Activated naive CD8-positive, alpha-beta T cell treated with anti-CD3 and anti-CD28 coated beads, Interleukin-2, amount 10 ng/mL, durations not matched to agents 7 days and 5 days (primary cell): ENCODE results near the gene ATRNL1. TPM values are rescaled to one million over a fixed set of nuclear protein-coding genes. Genes with fewer than 3 reads are reported as not detected.
"Not testable (repeated sequence)": the region's sequence is repeated elsewhere in the genome, so short reads cannot be mapped to it uniquely, and the experiment has no call there.

ENCODE experiments used
- ATAC-seq: fragments of 150-1000 bp; cut with Tn5 transposase; one replicate; pipeline ENCODE4 v1.10.0; 2021; ENCODE audit warnings: low read depth, moderate library complexity
- POLR2A ChIA-PET: fragments of 350-600 bp; sonication (Branson Sonifier 250); formaldehyde crosslinking; loops from one replicate; lab custom pipeline; 2021; ENCODE audit warnings: antibody characterized with exemption; lab: Charles Lee
- DNase-seq: peaks from one replicate; pipeline ENCODE4 v3.0.0; 2021
- H3K27ac Mint-ChIP-seq: one replicate; pipeline ENCODE4 v1.8.0; 2022; ENCODE audit warnings: mild to moderate bottlenecking, mixed read lengths
- H3K27me3 Mint-ChIP-seq: one replicate; pipeline ENCODE4 v1.8.0; 2022; ENCODE audit warnings: mild to moderate bottlenecking, moderate library complexity, mixed read lengths
- H3K36me3 Mint-ChIP-seq: one replicate; pipeline ENCODE4 v1.8.0; 2021; ENCODE audit warnings: mild to moderate bottlenecking, mixed read lengths
- H3K4me1 Mint-ChIP-seq: one replicate; pipeline ENCODE4 v1.8.0; 2021; ENCODE audit warnings: mixed read lengths
- H3K4me3 Mint-ChIP-seq: one replicate; pipeline ENCODE4 v1.8.0; 2022; ENCODE audit warnings: mild to moderate bottlenecking, moderate library complexity, mixed read lengths
- H3K9me3 Mint-ChIP-seq: one replicate; pipeline ENCODE4 v1.8.0; 2021; ENCODE audit warnings: mixed read lengths
- total RNA-seq, 2 experiments: library from RNA; stranded (reverse); gene quantifications; one replicate each; pipeline ENCODE4 v1.2.3, GENCODE V29; 2021

Gene ATRNL1
- total RNA-seq, 2 experiments from 2014 or later, result not detected

DNA sequence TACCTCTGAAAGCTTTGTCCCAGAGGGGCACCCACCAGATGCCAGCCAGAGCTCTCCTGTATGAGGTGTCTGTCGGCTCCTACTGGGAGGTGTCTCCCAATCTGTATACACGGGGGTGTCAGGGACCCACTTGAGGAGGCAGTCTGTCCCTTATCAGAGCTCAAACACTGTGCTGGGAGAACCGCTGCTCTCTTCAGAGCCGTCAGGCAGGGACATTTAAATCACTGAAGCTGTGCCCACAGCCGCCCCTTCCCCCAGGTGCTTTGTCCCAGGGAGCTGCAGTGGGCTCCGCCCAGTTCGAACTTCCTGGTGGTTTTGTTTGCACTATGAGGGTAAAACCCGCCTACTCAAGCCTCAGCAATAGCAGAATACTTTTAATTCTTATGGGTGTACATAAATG, 665.3 kb downstream of the ATRNL1 start:
- DNase-seq, H3K4me1 Mint-ChIP-seq, H3K9me3 Mint-ChIP-seq, H3K27me3 Mint-ChIP-seq, H3K36me3 Mint-ChIP-seq, POLR2A ChIA-PET, H3K4me3 Mint-ChIP-seq, ATAC-seq, H3K27ac Mint-ChIP-seq: not testable (repeated sequence)

DNA sequence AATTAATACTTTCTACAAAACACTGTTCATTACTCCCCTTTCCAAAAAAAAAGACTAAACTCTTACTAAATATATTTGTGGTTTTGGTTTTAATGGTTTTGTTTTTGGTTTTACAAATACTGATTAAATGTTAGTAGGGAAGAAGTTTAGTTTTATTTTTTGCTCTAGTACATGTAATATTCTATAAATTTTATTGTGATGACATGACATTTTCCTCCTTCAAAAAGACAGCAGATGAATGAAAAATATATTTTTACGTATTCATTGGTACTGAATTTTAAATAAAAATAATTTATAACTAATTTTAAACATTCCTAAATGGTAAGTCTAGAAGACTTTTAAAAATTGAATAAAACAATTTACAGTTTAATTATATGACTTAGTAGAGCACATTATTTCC, 667.0 kb downstream of the ATRNL1 start:
- ATAC-seq, result no peak
- POLR2A ChIA-PET, result no interaction called here
- Mint-ChIP-seq H3K4me1 (no peaks in the 10 kb centered on the region), H3K27ac (no peak overlapping the region), H3K27me3 (no peaks in the 10 kb centered on the region), H3K36me3 (no peaks in the 10 kb centered on the region), H3K4me3 (no peak overlapping the region), H3K9me3 (peaks cover 1% of the 10 kb centered on the region)
- DNase-seq, result no peak

DNA sequence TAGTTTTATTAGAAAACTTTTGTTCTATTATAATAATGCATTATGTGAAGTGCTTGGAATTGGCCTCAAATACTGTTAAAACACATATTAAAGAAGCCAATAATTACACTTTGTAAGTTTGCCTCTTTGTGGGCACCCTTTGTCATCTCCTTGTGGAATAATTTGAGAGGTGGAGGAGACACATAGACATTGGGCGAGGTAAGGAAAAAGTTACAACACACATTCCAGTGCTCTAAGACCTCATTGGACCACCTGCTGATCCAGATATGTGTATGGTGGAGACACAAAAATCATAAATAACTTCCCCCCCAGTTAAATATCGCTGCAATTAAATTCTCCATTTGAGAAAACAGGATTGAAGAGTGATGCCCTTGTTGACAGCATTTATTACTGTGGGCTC, 668.0 kb downstream of the ATRNL1 start:
- H3K27ac Mint-ChIP-seq, result no peak overlapping the region
- DNase-seq, result no peak

DNA sequence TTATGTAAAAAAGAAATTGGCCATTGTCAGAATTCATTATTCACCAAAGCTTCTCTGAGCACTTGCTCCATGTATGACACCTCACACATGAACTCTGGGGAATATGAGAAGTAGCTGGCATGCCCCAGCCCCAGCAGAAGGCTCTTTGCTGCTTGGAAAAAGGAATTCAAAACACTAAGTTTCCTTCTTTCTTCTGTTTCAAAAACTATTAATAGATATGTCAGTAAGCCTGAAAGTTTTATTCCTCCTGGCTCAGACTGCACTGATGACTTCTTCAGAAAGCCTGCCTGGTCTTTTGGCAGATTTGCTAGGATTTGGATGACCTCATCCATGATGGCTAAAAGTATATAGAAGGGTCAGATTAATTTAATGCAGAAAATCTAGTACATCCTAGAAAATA, 668.9 kb downstream of the ATRNL1 start:
- Mint-ChIP-seq H3K4me1 (no peaks in the 10 kb centered on the region), H3K4me3 (no peak overlapping the region), H3K9me3 (peaks cover 2% of the 10 kb centered on the region), H3K27me3 (no peaks in the 10 kb centered on the region), H3K36me3 (no peaks in the 10 kb centered on the region), H3K27ac (no peak overlapping the region)
- no peak for ATAC-seq
- DNase-seq, result no peak
- POLR2A ChIA-PET, result no interaction called here

More for the DNA sequence above, 668.0 kb downstream of the ATRNL1 start:
- H3K4me1 Mint-ChIP-seq, result no peaks in the 10 kb centered on the region
- H3K9me3 Mint-ChIP-seq, result peaks cover 3% of the 10 kb centered on the region
- no peaks in the 10 kb centered on the region for H3K27me3 Mint-ChIP-seq
- POLR2A ChIA-PET, result no interaction called here
- no peaks in the 10 kb centered on the region for H3K36me3 Mint-ChIP-seq
- no peak for ATAC-seq
- no peak overlapping the region for H3K4me3 Mint-ChIP-seq

DNA sequence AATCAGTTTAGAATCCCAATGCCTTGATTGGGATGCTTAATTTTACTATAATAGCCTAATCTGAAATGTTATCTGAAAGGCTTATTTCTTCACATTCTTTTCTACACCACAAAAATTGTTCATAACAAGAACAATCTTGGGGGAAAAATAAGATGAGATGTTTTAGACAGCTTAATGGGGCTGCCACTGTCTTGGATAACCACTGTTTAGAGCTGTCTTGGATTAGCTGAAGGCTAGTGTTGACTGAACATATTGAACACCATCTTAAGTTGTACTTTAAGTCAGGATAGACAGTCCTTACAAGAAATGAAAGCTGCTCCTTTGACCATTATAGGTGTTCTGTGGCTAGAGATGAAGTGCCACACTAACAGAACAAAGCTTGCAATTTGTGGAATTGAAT, 678.6 kb downstream of the ATRNL1 start:
- H3K4me3 Mint-ChIP-seq, result no peak overlapping the region
- POLR2A ChIA-PET, result no interaction called here
- no peaks in the 10 kb centered on the region for H3K36me3 Mint-ChIP-seq
- no peak for DNase-seq
- no peak overlapping the region for H3K27ac Mint-ChIP-seq
- H3K9me3 Mint-ChIP-seq, result no peaks in the 10 kb centered on the region
- ATAC-seq, result no peak
- no peaks in the 10 kb centered on the region for H3K27me3 Mint-ChIP-seq
- H3K4me1 Mint-ChIP-seq, result no peaks in the 10 kb centered on the region

DNA sequence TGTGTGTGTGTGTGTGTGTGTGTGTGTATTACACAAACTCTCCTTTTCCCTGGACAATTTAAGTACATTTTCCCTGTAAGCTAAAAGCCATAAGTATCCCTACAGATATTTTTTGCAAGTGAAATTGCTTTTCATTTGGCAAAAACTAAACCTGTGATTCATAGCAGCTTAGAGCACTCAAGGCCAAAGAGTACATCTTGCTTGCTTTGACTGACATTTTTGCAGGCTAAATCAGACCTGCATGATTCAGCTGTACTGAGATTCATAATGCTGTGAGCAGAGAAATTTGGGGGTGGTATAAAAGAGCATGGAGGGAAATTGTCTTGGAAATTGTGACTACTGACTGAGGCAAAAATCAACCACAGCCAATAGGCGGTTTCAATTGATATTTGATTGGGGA, 679.4 kb downstream of the ATRNL1 start:
- H3K36me3 Mint-ChIP-seq, result no peaks in the 10 kb centered on the region
- no peak overlapping the region for H3K4me3 Mint-ChIP-seq
- DNase-seq, result no peak
- POLR2A ChIA-PET, result no interaction called here
- H3K9me3 Mint-ChIP-seq, result no peaks in the 10 kb centered on the region
- no peaks in the 10 kb centered on the region for H3K27me3 Mint-ChIP-seq
- H3K4me1 Mint-ChIP-seq, result no peaks in the 10 kb centered on the region
- H3K27ac Mint-ChIP-seq, result no peak overlapping the region
- ATAC-seq, result no peak

DNA sequence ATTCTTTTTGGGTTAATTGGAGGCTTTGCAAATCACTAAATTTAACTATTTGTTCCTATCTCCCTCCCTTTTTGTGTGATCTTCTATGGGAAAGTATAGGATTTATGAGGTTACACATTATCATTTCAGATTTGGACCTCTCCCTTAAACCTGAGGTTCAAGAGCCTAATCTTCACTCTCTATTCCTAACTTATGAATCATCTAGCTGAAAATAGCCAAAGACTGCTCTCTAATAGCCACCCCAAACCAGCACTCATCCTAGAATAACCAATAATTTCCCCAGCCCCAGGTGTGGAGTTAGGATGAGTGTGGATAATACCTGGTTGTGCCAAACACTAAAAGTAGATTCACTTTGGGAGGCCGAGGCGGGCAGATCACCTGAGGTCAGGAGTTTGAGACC, 680.7 kb downstream of the ATRNL1 start:
- Mint-ChIP-seq H3K4me1 (no peaks in the 10 kb centered on the region), H3K36me3 (no peaks in the 10 kb centered on the region), H3K27me3 (no peaks in the 10 kb centered on the region), H3K4me3 (no peak overlapping the region), H3K27ac (no peak overlapping the region), H3K9me3 (no peaks in the 10 kb centered on the region)
- DNase-seq (no peak), ATAC-seq (no peak)
- POLR2A ChIA-PET, result no interaction called here

DNA sequence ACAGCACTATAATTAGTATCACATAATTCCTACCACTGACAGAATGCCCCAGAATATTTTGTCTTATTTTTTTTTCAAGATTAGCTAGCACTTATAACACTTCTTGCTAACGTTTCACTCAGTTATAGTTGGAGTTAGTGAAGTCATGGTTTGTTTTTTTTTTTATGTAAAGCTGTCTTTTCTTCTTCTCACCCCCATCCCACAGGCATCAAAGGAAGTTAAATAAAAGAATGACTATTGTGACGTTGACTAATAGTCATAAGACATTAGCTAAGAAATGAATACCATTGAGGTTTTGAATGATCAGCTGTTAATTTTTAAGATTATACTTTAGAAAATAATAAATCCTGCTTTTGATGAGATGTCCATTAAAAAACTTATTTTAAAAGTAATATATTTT, 681.6 kb downstream of the ATRNL1 start:
- no peak overlapping the region for H3K4me3 Mint-ChIP-seq
- H3K27ac Mint-ChIP-seq, result no peak overlapping the region
- DNase-seq, result no peak
- no peaks in the 10 kb centered on the region for H3K36me3 Mint-ChIP-seq
- POLR2A ChIA-PET, result no interaction called here
- no peak for ATAC-seq
- no peaks in the 10 kb centered on the region for H3K27me3 Mint-ChIP-seq
- no peaks in the 10 kb centered on the region for H3K9me3 Mint-ChIP-seq
- no peaks in the 10 kb centered on the region for H3K4me1 Mint-ChIP-seq

DNA sequence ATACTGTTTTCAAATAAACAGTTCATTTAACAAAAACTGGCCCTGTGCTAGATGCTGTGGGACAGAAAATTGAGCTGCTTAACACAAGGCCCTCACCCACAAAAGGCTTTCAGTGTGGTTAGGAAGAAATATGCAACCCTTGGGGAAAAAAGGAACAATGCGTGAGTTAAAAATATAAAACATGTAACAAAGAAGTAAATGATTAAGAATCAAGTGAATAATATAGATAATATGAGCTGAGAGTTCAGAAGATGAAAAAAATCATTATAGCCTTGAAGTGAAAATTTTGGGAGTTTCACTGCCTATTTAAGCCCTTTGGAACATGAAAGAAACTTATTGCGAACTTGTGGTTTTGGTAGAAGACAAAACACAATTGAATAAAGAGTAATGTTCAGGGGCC, 684.5 kb downstream of the ATRNL1 start:
- no peak overlapping the region for H3K4me3 Mint-ChIP-seq
- POLR2A ChIA-PET, result no interaction called here
- no peak for DNase-seq
- no peaks in the 10 kb centered on the region for H3K4me1 Mint-ChIP-seq
- no peak overlapping the region for H3K27ac Mint-ChIP-seq
- H3K9me3 Mint-ChIP-seq, result no peaks in the 10 kb centered on the region
- no peak for ATAC-seq
- H3K27me3 Mint-ChIP-seq, result no peaks in the 10 kb centered on the region
- H3K36me3 Mint-ChIP-seq, result no peaks in the 10 kb centered on the region

DNA sequence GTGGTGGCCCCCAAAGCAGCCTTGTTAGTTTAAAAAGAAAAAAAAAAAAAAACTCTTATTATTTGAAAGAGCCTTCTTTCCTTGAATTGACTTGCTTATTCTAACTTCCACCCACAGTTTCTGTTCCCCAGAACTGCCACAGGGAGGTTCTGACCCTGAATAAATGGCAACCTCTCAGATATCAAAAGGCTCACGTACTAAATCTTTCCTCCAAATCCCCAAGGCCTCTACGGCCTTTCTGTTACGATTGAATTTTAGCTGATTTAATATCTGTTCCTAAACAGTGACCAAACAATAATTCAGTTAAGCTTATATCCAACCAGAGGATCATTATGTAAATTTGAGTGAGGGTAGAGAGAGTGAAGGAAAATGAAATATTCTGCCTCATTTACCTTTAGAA, 697.1 kb downstream of the ATRNL1 start:
- H3K27ac Mint-ChIP-seq, result no peak overlapping the region
- no peaks in the 10 kb centered on the region for H3K4me1 Mint-ChIP-seq
- POLR2A ChIA-PET, result no interaction called here
- no peaks in the 10 kb centered on the region for H3K27me3 Mint-ChIP-seq
- H3K36me3 Mint-ChIP-seq, result no peaks in the 10 kb centered on the region
- H3K4me3 Mint-ChIP-seq, result no peak overlapping the region
- H3K9me3 Mint-ChIP-seq, result peaks cover 1% of the 10 kb centered on the region
- DNase-seq, result no peak
- ATAC-seq, result no peak

DNA sequence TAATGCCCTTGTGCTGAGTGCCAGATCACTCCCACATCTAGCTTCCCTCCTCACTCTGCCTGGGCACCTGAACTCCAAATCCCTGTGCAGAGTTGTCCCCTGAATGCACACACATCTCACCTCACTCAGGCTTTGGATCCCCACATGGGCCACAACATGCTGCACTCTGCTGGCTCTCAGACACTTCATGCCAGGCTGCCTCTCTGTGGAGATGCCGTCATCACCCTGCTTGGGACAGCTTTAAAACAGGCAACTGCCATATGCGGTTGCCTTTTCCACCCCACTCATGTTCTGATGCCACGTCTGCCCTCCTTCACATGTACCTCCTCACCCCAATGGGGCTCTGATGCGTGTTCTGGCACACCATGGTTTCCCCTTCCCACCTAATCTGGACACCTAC, 702.8 kb downstream of the ATRNL1 start:
- ATAC-seq (no peak), DNase-seq (no peak)
- H3K4me3 Mint-ChIP-seq, result no peak overlapping the region
- H3K4me1 Mint-ChIP-seq, result no peaks in the 10 kb centered on the region
- no peaks in the 10 kb centered on the region for H3K27me3 Mint-ChIP-seq
- no peaks in the 10 kb centered on the region for H3K36me3 Mint-ChIP-seq
- peaks cover 1% of the 10 kb centered on the region for H3K9me3 Mint-ChIP-seq
- POLR2A ChIA-PET, result no interaction called here
- H3K27ac Mint-ChIP-seq, result no peak overlapping the region

DNA sequence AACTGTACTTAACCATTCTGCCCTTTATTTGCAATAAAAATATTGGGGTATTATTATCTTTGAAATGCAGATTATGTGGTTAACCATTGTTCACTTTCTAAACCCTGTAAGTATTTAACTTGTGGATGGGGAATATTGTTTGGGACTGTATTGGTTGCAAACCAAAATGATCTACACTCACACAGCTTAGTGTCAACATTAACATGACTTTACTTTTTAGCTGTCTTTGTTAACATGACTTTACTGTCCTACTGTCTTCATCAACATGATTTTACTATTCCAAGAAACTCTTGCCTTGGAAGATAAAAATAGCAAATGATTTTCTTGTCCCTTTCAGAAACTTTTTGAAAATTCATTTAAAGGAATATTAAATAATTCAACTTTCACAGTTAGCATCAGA, 708.3 kb downstream of the ATRNL1 start:
- H3K9me3 Mint-ChIP-seq, result no peaks in the 10 kb centered on the region
- DNase-seq, result no peak
- no peak overlapping the region for H3K27ac Mint-ChIP-seq
- H3K4me3 Mint-ChIP-seq, result no peak overlapping the region
- no peak for ATAC-seq
- H3K36me3 Mint-ChIP-seq, result no peaks in the 10 kb centered on the region
- no peaks in the 10 kb centered on the region for H3K4me1 Mint-ChIP-seq
- POLR2A ChIA-PET, result no interaction called here
- no peaks in the 10 kb centered on the region for H3K27me3 Mint-ChIP-seq

DNA sequence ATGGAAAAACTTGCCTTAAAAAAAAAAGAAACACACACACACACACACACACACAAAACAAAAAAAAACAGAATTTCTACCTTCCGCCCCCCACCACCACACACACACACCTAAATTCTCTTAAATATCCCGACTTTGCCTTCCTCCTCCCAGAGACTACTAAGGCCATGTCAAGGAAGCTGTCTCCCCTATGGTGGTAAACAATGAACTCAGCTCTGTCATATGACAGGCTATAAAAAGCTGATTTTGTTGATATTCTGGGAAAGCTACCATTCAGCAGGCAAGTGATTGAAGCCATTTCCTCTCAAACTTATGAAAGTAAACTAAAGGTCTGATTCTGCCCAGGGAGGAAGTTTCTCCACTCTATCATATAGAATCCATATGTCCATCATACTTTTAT, 708.8 kb downstream of the ATRNL1 start:
- Mint-ChIP-seq H3K4me1 (no peaks in the 10 kb centered on the region), H3K4me3 (no peak overlapping the region), H3K36me3 (no peaks in the 10 kb centered on the region), H3K27ac (no peak overlapping the region), H3K27me3 (no peaks in the 10 kb centered on the region), H3K9me3 (no peaks in the 10 kb centered on the region)
- DNase-seq (no peak), ATAC-seq (no peak)
- POLR2A ChIA-PET, result no interaction called here

DNA sequence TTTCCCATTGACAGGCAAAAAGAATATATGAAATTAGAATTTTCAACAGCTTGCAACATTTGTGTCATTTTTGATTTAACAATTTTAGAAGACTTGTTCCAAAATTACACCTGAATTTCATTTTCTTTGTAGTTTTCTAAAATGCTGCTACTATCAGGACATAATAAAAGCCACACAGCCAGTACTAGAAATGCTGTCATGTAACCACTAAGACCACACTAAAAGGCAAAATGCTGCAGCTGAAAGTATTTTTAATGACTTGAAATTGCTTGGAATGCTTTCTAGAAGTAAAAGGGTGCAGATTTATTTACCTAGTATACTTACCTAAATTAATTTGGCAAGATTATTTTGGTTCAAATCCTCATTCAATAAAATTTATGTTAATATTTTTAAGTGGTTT, 709.7 kb downstream of the ATRNL1 start:
- no peaks in the 10 kb centered on the region for H3K27me3 Mint-ChIP-seq

DNA sequence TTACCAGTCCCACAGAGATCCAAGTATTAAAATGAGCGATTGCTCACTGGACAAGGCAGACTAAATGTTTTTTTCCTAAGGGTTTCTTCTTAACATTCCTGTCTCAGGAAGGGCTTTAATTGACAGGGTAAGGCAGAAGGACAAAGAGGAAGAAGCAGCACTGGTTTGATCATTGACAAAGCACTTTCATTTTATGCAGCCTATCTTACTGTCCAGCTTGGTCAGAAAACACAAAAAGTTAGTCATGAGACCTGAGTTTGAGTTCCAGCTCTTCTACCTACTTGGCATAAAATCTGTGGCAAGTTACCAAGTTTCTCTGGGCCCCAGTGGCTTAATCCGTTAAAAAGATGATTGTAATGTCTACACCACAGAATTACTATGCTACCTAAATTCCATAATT, 721.4 kb downstream of the ATRNL1 start:
- Mint-ChIP-seq H3K36me3 (no peaks in the 10 kb centered on the region), H3K4me3 (no peak overlapping the region), H3K4me1 (no peaks in the 10 kb centered on the region), H3K27me3 (no peaks in the 10 kb centered on the region), H3K9me3 (no peaks in the 10 kb centered on the region), H3K27ac (no peak overlapping the region)
- DNase-seq (no peak), ATAC-seq (no peak)
- POLR2A ChIA-PET, result no interaction called here

More for the DNA sequence above, 709.7 kb downstream of the ATRNL1 start:
- POLR2A ChIA-PET, result no interaction called here
- no peaks in the 10 kb centered on the region for H3K4me1 Mint-ChIP-seq
- DNase-seq (no peak), ATAC-seq (no peak)
- no peak overlapping the region for H3K27ac Mint-ChIP-seq
- H3K36me3 Mint-ChIP-seq, result no peaks in the 10 kb centered on the region
- no peaks in the 10 kb centered on the region for H3K9me3 Mint-ChIP-seq
- no peak overlapping the region for H3K4me3 Mint-ChIP-seq
